ENCODE results near the gene OR52W1.

GRCh38 chr11:6219359-6219758, 20.3 kb downstream of the OR52W1 start:
- no peak for TF ChIP-seq CTCF (IDR thresholded peaks at IDR 0.05; ENCODE audit: low read depth, low read length)
- TF ChIP-seq EZH2phosphoT487 (IDR thresholded peaks at IDR 0.05; ENCODE audit: low read depth), result no peak

Measured in OCI-LY3 (cell line).